Panc1 (cell line): ENCODE data around the gene PRDX3. TPM values are rescaled to one million over a fixed set of nuclear protein-coding genes. Genes with fewer than 3 reads are reported as not detected.

ENCODE experiments used
- ATAC-seq: fragments of 200-7000 bp; cut with Tn5 transposase; 2 replicates; pipeline ENCODE4 v1.9.1; 2020; ENCODE audit warnings: mild to moderate bottlenecking, moderate library complexity
- BruUV-seq: library from RNA; stranded (reverse); fragments of 400-500 nt; replicated peaks from 2 replicates; lab custom pipeline; 2021; lab: Mats Ljungman, UMichigan
- CTCF ChIA-PET: fragments of 300-600 bp; sonication (Branson Sonifier 250); formaldehyde crosslinking; loops from one replicate; lab custom pipeline; 2022; ENCODE audit warnings: antibody characterized with exemption; lab: Charles Lee
- POLR2A ChIA-PET: fragments of 300-600 bp; sonication (Branson Sonifier 250); formaldehyde crosslinking; loops from one replicate; lab custom pipeline; 2022; ENCODE audit warnings: antibody characterized with exemption; lab: Charles Lee
- DNase-seq: peaks from one replicate; pipeline ENCODE4 v3.0.0-alpha.2; 2010; ENCODE audit warnings: low read depth, low spot score
- H3K27ac ChIP-seq: 2 replicates; pipeline ENCODE4 v1.5.1; 2011; ENCODE audit warnings: mild to moderate bottlenecking, low read length, inconsistent platforms
- H3K27me3 ChIP-seq: fragments of 200-500 bp; sonication (Bioruptor generic); 2 replicates; pipeline ENCODE4 v1.6.0; 2014; ENCODE audit warnings: low read length, inconsistent platforms; ENCODE audit not compliant: control insufficient read depth, insufficient read depth
- H3K36me3 ChIP-seq: fragments of 200-500 bp; sonication (Bioruptor generic); 2 replicates; pipeline ENCODE4 v1.5.1; 2014; ENCODE audit warnings: inconsistent platforms, mild to moderate bottlenecking, low read length, moderate library complexity; ENCODE audit not compliant: control insufficient read depth, insufficient read depth
- H3K4me1 ChIP-seq: 2 replicates; pipeline ENCODE4 v1.5.1; 2011; ENCODE audit warnings: inconsistent platforms, mild to moderate bottlenecking, low read length, moderate library complexity; ENCODE audit not compliant: control insufficient read depth, insufficient read depth
- H3K4me3 ChIP-seq, 2 experiments: 2 replicates each; pipeline ENCODE4 v1.5.1; 2011 to 2012; ENCODE audit warnings: low read depth in 2 of 2, low read length in 2 of 2, mild to moderate bottlenecking in 2 of 2, inconsistent platforms in 1 of 2, moderate library complexity in 1 of 2
- H3K9me3 ChIP-seq: fragments of 200-500 bp; sonication (Bioruptor generic); 2 replicates; pipeline ENCODE4 v1.5.1; 2014; ENCODE audit warnings: low read depth, mild to moderate bottlenecking, inconsistent platforms, low read length, moderate library complexity; ENCODE audit not compliant: control insufficient read depth, insufficient read depth
- POLR2AphosphoS5 ChIP-seq: IDR thresholded peaks from 2 replicates; pipeline ENCODE4 v1.6.1; 2012; ENCODE audit warnings: mild to moderate bottlenecking, low read depth, low read length, moderate library complexity
- SIN3A ChIP-seq: IDR thresholded peaks from 2 replicates; pipeline ENCODE4 v1.6.1; 2012; ENCODE audit warnings: low read depth, mild to moderate bottlenecking, low read length, moderate library complexity, borderline replicate concordance; ENCODE audit not compliant: insufficient read depth
- TCF7L2 ChIP-seq: IDR thresholded peaks from 2 replicates; pipeline ENCODE4 v1.6.1; 2011; ENCODE audit warnings: mild to moderate bottlenecking, low read depth, low read length, inconsistent platforms
- in situ Hi-C: cut with HindIII; loops from 2 replicates; pipeline ENCODE4 v1.10.0; 2016; ENCODE audit warnings: low sequenced_read_pairs, low pct_unique_long_range_greater_than_20kb
- intact Hi-C: fragments of 100-400 bp; cut with micrococcal nuclease; formaldehyde crosslinking; loops from one replicate; pipeline ENCODE4 v1.10.0; 2022; ENCODE audit not compliant: unreplicated experiment
- total RNA-seq: library from RNA; stranded (reverse); gene quantifications from one replicate; pipeline ENCODE4 v1.2.1, GENCODE V29; 2021; ENCODE audit not compliant: unreplicated experiment
- TF ChIP-seq, protein P1 (sequence below): fragments of 450-650 bp; IDR thresholded peaks from 2 replicates; pipeline ENCODE4 v1.5.1; 2017; ENCODE audit warnings: mild to moderate bottlenecking
- TF ChIP-seq, protein P2 (sequence below), 2 experiments: IDR thresholded peaks; 2 replicates each; pipeline ENCODE4 v1.6.1; 2011 to 2012; ENCODE audit warnings: low read depth in 2 of 2, control low read depth in 1 of 2, low read length in 1 of 2, mild to moderate bottlenecking in 1 of 2, moderate library complexity in 1 of 2; ENCODE audit not compliant: insufficient read depth in 1 of 2

The PRDX3 gene
- total RNA-seq, 1 experiment from 2014 or later = 235 TPM

DNA sequence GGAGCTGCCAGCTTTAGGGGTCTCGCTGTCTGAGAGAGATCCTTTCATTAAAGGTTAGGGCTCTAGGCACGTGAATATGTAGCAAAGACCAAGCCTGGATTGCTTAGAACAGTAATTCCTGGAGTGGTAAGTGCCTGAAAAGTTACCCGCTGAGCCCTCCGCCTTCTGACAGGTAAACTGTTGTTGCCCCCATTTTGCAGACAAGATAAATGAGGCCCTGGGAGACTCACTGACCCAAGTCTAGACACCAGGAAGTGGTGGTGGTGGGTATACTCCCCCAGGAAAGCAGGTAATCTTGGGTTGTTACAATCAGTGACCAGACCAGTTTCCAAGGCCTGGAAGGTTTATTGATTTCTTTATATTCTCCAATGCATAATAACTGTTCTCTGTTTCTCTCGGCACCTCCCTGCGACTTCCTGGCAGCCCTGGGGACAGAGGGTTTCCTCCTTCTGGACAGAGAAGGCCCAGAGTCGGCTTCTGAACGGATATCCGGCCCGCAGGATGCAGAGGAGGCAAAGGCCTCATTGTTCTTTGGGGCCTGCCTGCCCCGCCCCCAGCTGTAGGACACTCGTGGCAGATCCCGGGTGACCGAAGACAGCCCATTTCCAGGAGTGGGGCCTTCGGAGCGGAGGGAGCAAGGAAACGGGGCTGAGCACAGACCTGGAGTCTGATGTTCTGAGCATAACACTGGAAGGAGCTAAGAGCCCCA lies 27.4 kb upstream of the PRDX3 start:
- Histone ChIP-seq H3K9me3 (no peaks in the 10 kb centered on the region), H3K36me3 (no peaks in the 10 kb centered on the region), H3K4me1 (peaks cover 29% of the 10 kb centered on the region), H3K27ac (peak overlapping the region; percentile 90), H3K27me3 (no peaks in the 10 kb centered on the region), H3K4me3 (peak overlapping the region; percentile 52 to 80)
- POLR2A ChIA-PET = no interaction called here
- TF ChIP-seq, protein P1, sequence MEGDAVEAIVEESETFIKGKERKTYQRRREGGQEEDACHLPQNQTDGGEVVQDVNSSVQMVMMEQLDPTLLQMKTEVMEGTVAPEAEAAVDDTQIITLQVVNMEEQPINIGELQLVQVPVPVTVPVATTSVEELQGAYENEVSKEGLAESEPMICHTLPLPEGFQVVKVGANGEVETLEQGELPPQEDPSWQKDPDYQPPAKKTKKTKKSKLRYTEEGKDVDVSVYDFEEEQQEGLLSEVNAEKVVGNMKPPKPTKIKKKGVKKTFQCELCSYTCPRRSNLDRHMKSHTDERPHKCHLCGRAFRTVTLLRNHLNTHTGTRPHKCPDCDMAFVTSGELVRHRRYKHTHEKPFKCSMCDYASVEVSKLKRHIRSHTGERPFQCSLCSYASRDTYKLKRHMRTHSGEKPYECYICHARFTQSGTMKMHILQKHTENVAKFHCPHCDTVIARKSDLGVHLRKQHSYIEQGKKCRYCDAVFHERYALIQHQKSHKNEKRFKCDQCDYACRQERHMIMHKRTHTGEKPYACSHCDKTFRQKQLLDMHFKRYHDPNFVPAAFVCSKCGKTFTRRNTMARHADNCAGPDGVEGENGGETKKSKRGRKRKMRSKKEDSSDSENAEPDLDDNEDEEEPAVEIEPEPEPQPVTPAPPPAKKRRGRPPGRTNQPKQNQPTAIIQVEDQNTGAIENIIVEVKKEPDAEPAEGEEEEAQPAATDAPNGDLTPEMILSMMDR = no peak
- TF ChIP-seq POLR2AphosphoS5 (peak; percentile 28; the same call in 1 of the 2 replicates), SIN3A (no peak), TCF7L2 (no peak)
- CTCF ChIA-PET = interaction anchor here (0.6 to 1.4 kb wide), 9 partner anchors 36 to 284 kb away, joined by 3 to 20 read pairs (median 3); no protein-coding TSS in a partner anchor
- intact Hi-C loops (loop anchor here (2.0 to 5.0 kb wide), 3 partner anchors 46 to 211 kb away; no protein-coding TSS in a partner anchor), in situ Hi-C loops (no loop called here)
- DNase-seq = no peak
- ATAC-seq = peak; percentile 24
- BruUV-seq = TSS peak; percentile 95

DNA sequence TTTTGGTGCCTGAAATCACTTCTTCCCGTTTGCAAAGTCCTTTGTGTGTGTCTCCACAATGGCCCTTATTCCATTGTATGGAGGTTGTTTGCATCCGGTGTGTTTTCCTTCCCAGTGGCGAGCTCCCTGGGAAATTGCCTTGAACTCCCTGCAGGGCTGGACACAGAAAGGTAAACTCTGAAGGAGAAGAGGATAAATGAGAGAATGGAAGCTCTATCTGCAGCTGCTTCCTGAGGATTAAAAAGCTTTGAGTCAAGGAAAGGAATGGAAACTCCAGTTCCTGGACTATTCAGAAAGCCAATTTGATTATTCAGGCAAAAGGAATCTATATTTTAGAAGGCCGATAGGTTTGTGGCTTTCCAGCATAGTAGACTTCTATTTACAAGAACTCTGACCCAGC lies 24.4 kb upstream of the PRDX3 start:
- Histone ChIP-seq H3K4me1 (peaks cover 16% of the 10 kb centered on the region), H3K36me3 (no peaks in the 10 kb centered on the region), H3K27ac (no peak overlapping the region), H3K4me3 (no peak overlapping the region), H3K27me3 (no peaks in the 10 kb centered on the region), H3K9me3 (no peaks in the 10 kb centered on the region)
- ChIA-PET CTCF (interaction anchor here (1.3 kb wide), 1 partner anchor 242 kb away, joined by 4 read pairs; no protein-coding TSS in a partner anchor), POLR2A (interaction anchor here (0.6 kb wide), 1 partner anchor 208 kb away, joined by 3 read pairs; no protein-coding TSS in a partner anchor)
- TF ChIP-seq, protein P1 = no peak
- no peak for TF ChIP-seq TCF7L2
- TF ChIP-seq POLR2AphosphoS5 = no peak
- no peak for TF ChIP-seq SIN3A
- TF ChIP-seq, protein P2, sequence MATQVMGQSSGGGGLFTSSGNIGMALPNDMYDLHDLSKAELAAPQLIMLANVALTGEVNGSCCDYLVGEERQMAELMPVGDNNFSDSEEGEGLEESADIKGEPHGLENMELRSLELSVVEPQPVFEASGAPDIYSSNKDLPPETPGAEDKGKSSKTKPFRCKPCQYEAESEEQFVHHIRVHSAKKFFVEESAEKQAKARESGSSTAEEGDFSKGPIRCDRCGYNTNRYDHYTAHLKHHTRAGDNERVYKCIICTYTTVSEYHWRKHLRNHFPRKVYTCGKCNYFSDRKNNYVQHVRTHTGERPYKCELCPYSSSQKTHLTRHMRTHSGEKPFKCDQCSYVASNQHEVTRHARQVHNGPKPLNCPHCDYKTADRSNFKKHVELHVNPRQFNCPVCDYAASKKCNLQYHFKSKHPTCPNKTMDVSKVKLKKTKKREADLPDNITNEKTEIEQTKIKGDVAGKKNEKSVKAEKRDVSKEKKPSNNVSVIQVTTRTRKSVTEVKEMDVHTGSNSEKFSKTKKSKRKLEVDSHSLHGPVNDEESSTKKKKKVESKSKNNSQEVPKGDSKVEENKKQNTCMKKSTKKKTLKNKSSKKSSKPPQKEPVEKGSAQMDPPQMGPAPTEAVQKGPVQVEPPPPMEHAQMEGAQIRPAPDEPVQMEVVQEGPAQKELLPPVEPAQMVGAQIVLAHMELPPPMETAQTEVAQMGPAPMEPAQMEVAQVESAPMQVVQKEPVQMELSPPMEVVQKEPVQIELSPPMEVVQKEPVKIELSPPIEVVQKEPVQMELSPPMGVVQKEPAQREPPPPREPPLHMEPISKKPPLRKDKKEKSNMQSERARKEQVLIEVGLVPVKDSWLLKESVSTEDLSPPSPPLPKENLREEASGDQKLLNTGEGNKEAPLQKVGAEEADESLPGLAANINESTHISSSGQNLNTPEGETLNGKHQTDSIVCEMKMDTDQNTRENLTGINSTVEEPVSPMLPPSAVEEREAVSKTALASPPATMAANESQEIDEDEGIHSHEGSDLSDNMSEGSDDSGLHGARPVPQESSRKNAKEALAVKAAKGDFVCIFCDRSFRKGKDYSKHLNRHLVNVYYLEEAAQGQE (IDR thresholded peaks at IDR 0.05; ENCODE audit: insufficient read depth in 1 of 2, low read depth in 2 of 2, low read length in 1 of 2) = no peak
- ATAC-seq (no peak), DNase-seq (no peak)
- no TSS peak for BruUV-seq
- in situ Hi-C loops (no loop called here), intact Hi-C loops (loop anchor here (5.0 kb wide), 1 partner anchor 334 kb away; no protein-coding TSS in a partner anchor)
